Effector CD4-positive, alpha-beta T cell (primary cell): ENCODE results near the gene SHANK1.

Experiments
- DNase-seq: peaks from one replicate; pipeline ENCODE4 v3.0.0-alpha.2; 2020

The SHANK1 gene

GRCh38 chr19:50710094-50710493, 9.5 kb downstream of the SHANK1 start:
- no peak for DNase-seq

- no peak for DNase-seq
These were observed 11.3 kb downstream of the SHANK1 start for GRCh38 chr19:50708179-50708879.

GRCh38 chr19:50706387-50706786, 13.2 kb downstream of the SHANK1 start:
- DNase-seq: no peak

- DNase-seq: no peak
These were observed 14.1 kb downstream of the SHANK1 start for GRCh38 chr19:50705422-50706019.

- no peak for DNase-seq
These were observed 15.4 kb downstream of the SHANK1 start for GRCh38 chr19:50703915-50704796.

GRCh38 chr19:50702871-50703829, 16.5 kb downstream of the SHANK1 start:
- no peak for DNase-seq

GRCh38 chr19:50702158-50702870, 17.3 kb downstream of the SHANK1 start:
- DNase-seq: no peak

GRCh38 chr19:50701367-50701985, 18.1 kb downstream of the SHANK1 start:
- no peak for DNase-seq

- DNase-seq: no peak
These were observed 22.0 kb downstream of the SHANK1 start for GRCh38 chr19:50697414-50698124.

GRCh38 chr19:50696094-50696483, 23.5 kb downstream of the SHANK1 start:
- no peak for DNase-seq

GRCh38 chr19:50695251-50696093, 24.1 kb downstream of the SHANK1 start:
- DNase-seq: no peak

- no peak for DNase-seq
These were observed 24.8 kb downstream of the SHANK1 start for GRCh38 chr19:50694815-50695145.

GRCh38 chr19:50693064-50693975, 26.3 kb downstream of the SHANK1 start:
- DNase-seq: no peak

- DNase-seq: no peak
These were observed 29.2 kb downstream of the SHANK1 start for GRCh38 chr19:50690439-50690838.

GRCh38 chr19:50688766-50689165, 30.8 kb downstream of the SHANK1 start:
- no peak for DNase-seq

GRCh38 chr19:50686310-50687032, 33.1 kb downstream of the SHANK1 start:
- DNase-seq: no peak

GRCh38 chr19:50679177-50680125, 40.2 kb downstream of the SHANK1 start:
- DNase-seq: peak; percentile 45
